SIG-M5 treated with dmso at 0.1 percent for 504 hours (cell line): ENCODE data around the gene TPCN2.
"Not testable (repeated sequence)": the region's sequence is repeated elsewhere in the genome, so short reads cannot be mapped to it uniquely, and the experiment has no call there.

ENCODE experiments used
- DNase-seq: peaks from one replicate; lab custom pipeline; 2025; ENCODE audit not compliant: unreplicated experiment; lab: John Stamatoyannopoulos, UW

The TPCN2 gene

GRCh38 chr11:69123593-69124545, 75.1 kb downstream of the TPCN2 start:
- DNase-seq = no peak

- no peak for DNase-seq
Observed at GRCh38 chr11:69125861-69126260, 77.1 kb downstream of the TPCN2 start.

GRCh38 chr11:69126286-69126685, 77.6 kb downstream of the TPCN2 start:
- no peak for DNase-seq

GRCh38 chr11:69127081-69127850, 78.5 kb downstream of the TPCN2 start:
- no peak for DNase-seq

- no peak for DNase-seq
Observed at GRCh38 chr11:69127884-69128283, 79.2 kb downstream of the TPCN2 start.

- no peak for DNase-seq
Observed at GRCh38 chr11:69129053-69129452, 80.3 kb downstream of the TPCN2 start.

GRCh38 chr11:69129647-69130046, 80.9 kb downstream of the TPCN2 start:
- no peak for DNase-seq

- DNase-seq = no peak
Observed at GRCh38 chr11:69130654-69131053, 81.9 kb downstream of the TPCN2 start.

GRCh38 chr11:69131121-69131566, 82.4 kb downstream of the TPCN2 start:
- no peak for DNase-seq

GRCh38 chr11:69131644-69132300, 83.0 kb downstream of the TPCN2 start:
- peak; percentile 19 for DNase-seq

GRCh38 chr11:69132301-69132670, 83.6 kb downstream of the TPCN2 start:
- no peak for DNase-seq

- no peak for DNase-seq
Observed at GRCh38 chr11:69133251-69133650, 84.5 kb downstream of the TPCN2 start.

GRCh38 chr11:69134182-69134581, 85.5 kb downstream of the TPCN2 start:
- not testable (repeated sequence) for DNase-seq

- DNase-seq = no peak
Observed at GRCh38 chr11:69134957-69135356, 86.2 kb downstream of the TPCN2 start.

GRCh38 chr11:69135420-69136363, 87.0 kb downstream of the TPCN2 start:
- DNase-seq = no peak

- DNase-seq = no peak
Observed at GRCh38 chr11:69136471-69136870, 87.7 kb downstream of the TPCN2 start.

GRCh38 chr11:69137151-69137844, 88.6 kb downstream of the TPCN2 start:
- no peak for DNase-seq

- DNase-seq = no peak
Observed at GRCh38 chr11:69138265-69138664, 89.5 kb downstream of the TPCN2 start.

- DNase-seq = not testable (repeated sequence)
Observed at GRCh38 chr11:69140161-69140560, 91.4 kb downstream of the TPCN2 start.

- DNase-seq = no peak
Observed at GRCh38 chr11:69140635-69141034, 91.9 kb downstream of the TPCN2 start.
